Vagina (tissue), 2 donors: ENCODE measurements around the gene FCHSD2.

Experiments used
- CTCF ChIP-seq, 3 experiments: fragments of 450-650 bp in 2 of 3; fragments of 200-600 bp in 1 of 3; sonication (generic) in 1 of 3; IDR thresholded peaks; one replicate each; pipeline ENCODE4 v1.5.1; 2017 to 2019; ENCODE audit warnings: antibody characterized with exemption in 3 of 3, mild to moderate bottlenecking in 2 of 3, moderate library complexity in 2 of 3
- POLR2AphosphoS5 ChIP-seq, 2 donors: sonication (generic); formaldehyde crosslinking; IDR thresholded peaks; one replicate each; pipeline ENCODE4 v1.9.0; 2017; ENCODE audit warnings: antibody characterized with exemption in 2 of 2, mild to moderate bottlenecking in 2 of 2, low read depth in 1 of 2; ENCODE audit not compliant: insufficient read depth in 1 of 2

DNA sequence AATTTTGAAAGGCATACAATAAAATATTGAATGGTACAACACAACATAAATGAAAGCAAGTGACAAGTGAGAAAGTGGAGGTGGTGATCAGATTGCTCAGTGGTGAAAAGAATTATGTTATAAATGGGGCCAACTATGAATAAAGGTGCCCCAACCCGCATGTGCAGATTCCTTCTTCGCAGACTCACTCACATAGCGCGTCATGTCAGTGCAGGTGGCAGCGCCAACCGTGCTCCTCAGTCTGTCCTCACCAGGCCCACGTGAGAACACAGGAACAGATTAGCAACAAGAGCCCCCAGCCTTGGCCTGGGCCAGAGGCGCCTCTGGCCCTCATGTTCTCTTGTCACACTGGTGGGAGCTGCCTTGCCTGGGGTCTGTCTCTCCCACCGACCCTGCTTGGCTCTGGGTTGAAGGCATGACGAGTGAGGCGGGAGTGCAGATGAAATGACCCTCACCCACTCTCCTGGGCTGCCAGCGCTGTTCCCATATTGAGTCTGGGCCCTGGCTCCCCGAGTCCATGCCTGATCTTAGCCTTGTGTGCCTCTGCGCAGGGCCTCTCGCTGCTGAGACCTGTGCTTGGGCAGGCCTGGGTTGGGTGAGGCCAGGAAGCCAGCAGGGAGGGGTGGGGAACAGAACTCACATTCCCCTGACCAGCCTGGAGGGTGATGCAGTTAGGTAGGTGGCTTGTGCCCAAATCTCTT is 321.5 kb downstream of the FCHSD2 start:
- TF ChIP-seq POLR2AphosphoS5 (IDR thresholded peaks at IDR 0.05; ENCODE audit: insufficient read depth in 1 of 2, low read depth in 1 of 2): no peak
- TF ChIP-seq CTCF (IDR thresholded peaks at IDR 0.05): no peak
